HG02571 (cell line): ENCODE data around the gene STARD9.

ENCODE experiments used
- ATAC-seq: cut with Tn5 transposase; IDR thresholded peaks from one replicate; pipeline ENCODE4 v1.9.1; 2021; ENCODE audit warnings: mild to moderate bottlenecking, moderate library complexity; ENCODE audit not compliant: unreplicated experiment

Gene STARD9

DNA sequence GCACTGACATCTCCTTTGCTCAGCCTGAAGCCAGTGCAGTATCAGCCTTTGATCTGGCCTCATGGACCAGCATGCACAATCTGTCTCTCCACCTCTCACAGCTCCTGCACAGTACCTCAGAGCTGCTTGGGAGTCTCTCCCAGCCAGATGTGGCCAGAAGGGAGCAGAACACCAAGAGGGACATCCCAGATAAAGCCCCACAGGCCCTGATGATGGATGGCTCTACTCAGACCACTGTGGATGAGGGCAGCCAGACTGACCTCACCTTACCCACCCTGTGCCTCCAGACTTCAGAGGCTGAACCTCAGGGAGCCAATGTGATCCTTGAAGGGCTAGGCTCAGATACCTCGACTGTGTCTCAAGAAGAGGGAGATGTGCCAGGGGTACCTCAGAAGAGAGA, 117.1 kb downstream of the STARD9 start:
- ATAC-seq = no peak

DNA sequence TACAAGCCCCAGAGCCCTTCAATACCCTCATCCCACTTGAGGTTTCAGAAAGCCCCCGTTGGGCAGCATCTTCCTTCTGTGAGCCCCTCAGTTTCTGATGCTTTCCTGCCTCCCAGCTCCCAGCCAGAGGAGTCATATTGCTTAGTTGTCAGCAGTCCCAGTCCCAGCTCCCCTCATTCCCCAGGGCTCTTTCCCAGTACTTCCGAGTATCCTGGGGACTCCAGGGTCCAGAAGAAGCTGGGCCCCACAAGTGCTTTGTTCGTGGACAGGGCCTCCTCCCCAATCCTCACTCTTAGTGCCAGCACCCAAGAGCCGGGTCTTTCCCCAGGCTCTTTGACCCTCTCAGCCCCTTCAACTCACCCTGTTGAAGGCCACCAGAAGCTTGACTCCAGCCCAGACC, 117.6 kb downstream of the STARD9 start:
- ATAC-seq = no peak

DNA sequence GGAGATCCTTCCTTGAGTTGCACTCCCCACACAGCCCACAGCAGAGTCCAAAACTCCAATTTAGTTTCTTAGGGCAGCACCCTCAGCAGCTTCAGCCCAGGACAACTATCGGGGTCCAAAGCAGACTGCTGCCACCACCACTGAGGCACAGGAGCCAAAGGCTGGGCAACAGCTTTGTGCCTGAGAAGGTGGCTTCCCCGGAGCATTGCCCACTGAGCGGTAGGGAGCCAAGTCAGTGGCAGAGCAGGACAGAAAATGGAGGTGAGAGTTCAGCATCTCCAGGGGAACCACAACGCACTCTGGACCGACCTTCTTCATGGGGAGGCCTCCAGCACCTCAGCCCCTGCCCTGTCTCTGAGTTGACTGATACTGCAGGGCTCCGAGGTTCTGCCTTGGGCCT, 118.1 kb downstream of the STARD9 start:
- ATAC-seq = no peak

DNA sequence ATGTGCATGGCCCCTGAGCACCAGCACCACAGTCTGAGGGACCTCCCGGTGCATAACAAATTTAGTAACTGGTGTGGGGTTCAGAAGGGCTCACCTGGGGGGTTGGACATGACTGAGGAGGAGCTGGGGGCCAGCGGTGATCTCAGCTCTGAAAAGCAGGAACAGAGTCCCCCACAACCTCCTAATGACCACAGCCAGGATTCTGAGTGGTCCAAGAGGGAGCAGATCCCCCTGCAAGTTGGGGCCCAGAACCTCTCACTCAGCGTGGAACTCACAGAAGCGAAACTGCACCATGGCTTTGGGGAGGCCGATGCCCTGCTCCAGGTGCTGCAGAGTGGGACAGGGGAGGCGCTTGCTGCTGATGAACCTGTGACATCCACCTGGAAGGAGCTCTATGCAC, 118.5 kb downstream of the STARD9 start:
- no peak for ATAC-seq

DNA sequence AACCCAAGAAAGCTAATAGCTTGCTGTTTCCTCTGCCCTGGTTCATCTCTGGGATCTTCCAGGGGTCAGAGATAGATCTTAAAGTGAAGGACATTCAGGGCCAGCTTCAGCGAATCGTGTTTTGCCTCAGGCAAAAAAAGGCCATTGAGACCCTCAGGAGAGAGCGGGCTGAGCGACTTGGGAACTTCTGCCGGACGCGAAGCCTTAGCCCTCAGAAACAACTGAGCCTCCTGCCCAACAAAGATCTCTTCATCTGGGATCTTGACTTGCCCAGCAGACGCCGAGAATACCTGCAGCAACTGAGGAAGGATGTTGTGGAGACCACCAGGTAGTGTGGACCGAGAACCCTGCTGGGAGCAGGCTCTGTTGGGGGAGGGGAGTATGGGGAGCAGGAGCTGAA, 119.0 kb downstream of the STARD9 start:
- ATAC-seq = no peak

DNA sequence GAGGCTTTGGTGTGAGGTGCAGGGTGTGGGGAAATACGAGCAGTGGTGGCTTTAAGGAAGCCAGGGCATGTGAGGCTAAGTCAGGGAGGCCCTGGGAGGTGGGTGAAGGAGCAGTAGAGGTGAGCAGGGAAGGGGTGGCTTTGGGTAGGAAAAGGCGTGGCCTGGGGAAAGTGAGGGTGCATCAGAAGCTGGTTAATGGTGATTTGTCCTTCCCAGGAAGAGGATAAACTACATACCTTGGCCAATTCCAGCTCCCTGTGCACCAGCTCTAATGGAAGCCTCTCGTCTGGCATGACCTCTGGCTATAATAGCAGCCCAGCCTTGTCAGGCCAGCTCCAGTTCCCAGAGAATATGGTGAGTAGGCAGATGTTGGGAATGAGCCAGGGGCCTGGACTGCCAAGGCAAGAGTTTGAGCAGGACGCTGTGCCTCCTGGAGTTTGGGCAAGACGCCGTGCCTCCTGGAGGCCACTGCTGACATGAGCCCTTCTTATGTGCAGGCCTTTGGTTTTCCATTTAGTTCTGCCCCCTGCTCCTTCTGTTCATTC, 120.2 kb downstream of the STARD9 start:
- ATAC-seq = no peak

DNA sequence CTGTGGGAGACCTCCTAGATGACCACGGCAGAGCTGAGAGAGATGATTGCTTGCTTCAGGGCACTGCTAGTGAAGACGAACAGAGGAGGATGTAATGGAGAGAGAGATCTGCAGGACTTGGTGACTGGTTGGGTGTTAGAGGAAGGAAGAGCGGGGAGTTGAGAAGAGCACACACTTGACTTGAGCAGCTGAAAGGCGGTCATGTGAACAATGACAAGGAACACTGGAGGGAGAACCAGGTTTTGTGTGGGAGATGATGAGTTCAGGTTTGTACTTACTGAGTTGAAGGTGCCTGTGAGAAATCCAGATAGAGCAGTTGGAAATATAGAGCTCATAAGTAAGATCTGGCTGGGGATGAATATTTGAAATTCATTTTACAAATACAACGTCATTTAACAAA, 121.2 kb downstream of the STARD9 start:
- no peak for ATAC-seq

DNA sequence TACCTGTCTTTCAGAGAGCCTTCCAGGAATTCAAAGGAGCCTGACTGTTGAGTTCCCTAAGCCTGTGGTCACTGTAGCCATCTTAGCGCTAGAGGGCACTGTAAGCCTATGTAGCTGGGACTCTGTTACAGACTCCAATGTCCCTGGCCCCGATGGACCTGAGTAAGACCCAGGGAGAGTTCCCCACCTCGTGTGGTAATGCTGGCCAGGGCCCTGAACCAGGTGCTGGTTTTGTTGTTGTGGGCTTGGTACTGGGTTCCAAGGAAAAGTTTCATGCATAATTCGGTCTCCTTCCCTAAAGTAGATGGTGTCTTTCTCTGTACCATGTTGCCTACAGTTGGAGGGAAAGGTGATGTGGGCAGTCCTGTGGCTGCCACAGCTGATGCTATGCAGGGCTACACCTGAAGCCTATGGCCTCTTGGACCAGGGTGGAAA, 129.1 kb downstream of the STARD9 start:
- no peak for ATAC-seq

DNA sequence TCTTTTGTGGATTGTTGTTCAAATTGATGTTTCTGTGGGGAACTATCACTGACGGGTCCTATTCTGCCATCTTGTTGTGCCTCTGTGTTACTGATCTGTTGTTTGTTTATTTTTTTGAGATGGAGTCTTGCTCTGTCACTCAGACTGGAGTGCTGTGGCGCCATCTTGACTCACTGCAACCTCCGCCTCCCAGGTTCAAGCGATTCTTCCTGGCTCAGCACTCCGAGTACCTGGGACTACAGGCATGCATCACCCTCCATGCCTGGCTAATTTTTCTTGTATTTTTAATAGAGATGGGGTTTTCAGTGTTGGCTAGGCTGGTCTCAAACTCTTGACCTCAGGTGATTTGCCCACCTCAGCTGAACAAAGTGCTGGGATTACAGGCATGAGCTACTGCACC, 129.9 kb downstream of the STARD9 start:
- no peak for ATAC-seq

DNA sequence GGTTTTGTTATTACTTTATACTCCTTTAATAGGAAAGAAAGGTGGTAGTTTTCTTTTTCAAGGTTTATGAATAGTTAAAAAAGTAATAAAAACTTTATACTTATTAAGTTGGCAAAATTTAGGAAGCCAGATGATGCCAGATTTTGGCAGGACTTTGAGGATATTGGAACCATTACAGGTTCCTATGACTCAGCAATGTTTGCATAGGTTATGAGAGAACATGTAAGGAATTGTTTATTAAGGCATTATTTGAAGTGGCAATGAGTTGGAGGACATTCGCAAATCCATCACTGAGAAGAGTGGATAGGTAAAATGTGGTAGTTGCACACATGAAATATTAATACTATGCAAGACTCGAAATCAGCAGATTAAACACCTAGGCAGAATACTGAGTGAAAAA, 131.7 kb downstream of the STARD9 start:
- ATAC-seq = no peak

DNA sequence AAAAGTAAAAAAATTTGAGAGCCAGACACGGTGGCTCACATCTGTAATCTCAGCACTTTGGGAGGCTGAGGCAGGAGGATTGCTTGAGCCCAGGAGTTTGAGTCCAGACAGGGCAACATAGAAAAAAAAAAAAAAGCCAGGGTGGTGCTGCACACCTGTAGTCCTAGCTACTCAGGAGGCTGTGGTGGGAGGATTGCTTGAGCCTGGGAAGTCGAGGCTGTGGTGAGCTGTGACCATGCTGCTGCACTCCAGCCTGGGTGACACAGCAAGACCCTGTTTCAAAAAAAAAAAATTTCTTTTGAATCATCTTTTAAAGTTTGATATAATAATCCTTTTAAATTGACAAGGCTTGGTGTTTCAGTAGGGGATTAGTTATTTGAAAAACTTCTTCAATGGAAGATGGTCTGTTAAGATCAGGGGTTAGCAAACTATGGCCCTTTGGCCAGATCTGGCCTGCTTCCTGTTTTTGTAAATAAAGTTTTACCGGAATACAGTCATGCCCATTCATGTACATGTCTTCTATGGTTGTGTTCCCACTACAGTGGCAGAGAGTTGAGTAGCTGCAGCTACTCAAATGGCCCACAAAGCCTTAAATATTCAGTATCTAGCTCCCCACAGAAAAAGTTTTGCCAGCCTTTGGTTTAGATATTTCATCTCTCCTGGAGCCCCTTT, 132.6 kb downstream of the STARD9 start:
- no peak for ATAC-seq

DNA sequence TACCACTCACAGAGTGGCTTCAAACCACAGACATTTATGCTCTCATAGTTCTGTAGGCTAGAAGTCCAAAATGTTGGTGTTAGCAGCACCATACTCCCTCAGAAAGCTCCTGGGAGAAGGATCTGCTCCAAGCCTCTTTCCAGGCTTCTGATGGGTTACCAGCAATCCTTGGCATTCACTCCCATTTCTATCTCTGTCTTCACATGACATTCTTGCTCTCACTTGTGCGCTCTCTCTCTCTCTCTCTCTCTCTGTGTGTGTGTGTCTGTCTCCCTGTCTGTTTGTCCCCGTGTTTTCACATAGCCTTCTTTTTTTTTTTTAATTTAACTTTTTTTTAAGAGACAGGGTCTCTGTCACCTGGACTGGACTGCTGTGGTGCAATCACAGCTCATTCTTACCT, 135.3 kb downstream of the STARD9 start:
- no peak for ATAC-seq

DNA sequence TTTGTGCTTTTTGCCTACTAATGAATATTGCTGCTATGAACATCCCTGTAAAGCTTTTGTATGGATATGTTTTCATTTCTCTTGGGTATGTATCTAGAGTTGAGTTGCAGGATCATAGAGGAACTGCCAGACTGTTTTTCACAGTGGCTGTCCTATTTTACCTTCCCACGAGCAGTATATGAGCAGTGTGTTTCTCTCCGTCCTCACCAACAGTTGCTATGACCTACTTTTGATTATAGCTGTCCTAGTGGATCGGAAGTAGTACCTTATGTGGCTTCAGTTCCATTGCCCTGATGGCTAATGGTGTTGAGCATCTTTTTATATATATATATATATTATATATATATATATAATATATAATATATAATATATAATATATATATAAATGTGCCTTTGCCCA, 136.3 kb downstream of the STARD9 start:
- no peak for ATAC-seq

DNA sequence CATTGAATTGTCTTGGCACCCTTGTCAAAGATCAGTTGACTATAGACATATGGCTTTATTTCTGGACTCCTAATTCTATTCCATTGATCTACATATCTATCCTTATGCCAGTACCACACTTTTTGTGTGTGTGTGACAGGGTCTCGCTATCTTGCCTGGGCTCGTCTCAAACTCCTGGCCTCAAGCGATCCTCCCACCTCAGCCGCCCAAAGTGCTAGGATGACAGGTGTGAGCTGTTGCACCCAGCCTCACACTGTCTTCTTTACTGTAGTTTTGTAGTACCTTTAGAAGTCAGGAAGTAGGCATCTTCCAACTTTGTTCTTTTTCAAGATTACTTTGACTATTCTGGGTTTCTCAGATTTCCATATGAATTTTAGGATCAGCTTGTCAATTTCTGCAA, 137.2 kb downstream of the STARD9 start:
- no peak for ATAC-seq

DNA sequence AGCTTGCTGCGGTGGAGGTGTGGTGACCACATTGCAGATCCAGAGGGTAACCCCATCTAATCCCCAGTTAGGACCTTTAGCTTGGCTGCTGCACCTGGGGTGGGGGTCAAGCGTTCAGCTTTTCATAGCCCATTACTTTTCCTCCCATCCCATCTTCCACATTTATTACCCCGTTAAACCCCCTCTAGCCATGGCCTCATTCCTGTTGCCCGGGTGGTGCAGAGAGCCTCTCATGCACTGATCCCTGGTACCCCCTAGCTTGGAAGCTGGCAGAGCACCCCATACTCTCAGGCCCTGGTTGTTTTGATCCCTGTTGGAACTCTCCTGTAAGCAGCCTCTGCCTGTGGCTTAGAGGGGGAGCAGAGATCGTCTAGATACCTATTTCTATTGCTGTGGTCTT, 140.7 kb downstream of the STARD9 start:
- ATAC-seq = no peak

DNA sequence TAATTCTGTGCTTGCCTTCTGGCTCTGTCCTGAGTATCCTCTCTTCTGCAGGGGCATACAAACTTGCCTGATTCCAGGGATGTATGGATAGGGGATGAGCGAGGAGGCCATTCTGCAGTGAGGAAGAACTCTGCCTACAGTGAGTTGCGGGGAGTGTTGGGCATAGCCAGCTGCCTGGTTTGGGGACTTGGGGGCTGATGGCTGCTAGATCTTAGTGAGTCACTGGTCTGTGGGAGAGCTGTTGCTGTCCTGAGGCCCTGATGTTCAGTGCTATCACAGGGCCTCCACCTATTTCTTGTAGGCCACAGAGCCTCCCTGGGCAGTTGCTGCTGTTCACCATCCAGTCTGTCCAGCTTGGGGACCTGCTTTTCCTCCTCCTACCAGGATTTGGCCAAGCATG, 141.2 kb downstream of the STARD9 start:
- no peak for ATAC-seq

DNA sequence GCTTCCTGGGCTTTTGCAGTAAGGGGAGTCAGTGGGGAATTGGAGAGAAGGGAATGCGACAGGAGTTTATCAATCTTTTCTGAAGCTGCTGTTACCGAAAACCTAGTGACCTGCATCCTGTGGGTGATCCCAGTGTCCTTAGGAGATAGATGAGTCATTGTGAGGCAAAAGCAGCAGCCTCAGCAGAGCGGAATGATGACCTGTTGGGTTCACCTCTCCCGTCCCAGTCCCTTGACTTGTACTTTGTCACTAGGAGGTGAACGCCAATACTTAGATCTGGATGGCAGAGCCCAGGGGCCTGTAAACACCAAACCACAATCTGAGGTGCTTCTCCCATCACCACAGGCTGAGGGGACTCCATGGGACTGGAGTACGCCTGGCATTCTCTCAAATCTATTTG, 143.6 kb downstream of the STARD9 start:
- ATAC-seq = no peak

DNA sequence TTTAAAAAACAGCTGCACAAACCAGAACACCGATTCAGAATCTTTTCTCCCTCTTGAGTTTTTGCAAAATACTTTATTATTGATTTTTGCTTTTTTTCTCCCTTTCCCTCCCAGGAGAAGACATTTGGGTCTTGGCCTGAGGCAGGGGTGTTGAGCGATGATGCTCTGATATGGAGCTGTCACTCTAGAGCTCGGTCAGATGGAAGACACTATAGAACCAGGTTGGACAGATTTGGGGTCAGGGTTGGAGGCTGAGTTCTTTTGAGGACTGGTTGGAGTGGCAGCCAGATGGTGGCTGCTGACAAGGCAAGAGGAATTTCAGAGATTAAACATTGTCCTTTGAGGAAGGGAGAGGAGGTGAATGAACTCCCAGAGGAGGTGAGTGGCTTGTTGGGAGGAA, 144.7 kb downstream of the STARD9 start:
- no peak for ATAC-seq

DNA sequence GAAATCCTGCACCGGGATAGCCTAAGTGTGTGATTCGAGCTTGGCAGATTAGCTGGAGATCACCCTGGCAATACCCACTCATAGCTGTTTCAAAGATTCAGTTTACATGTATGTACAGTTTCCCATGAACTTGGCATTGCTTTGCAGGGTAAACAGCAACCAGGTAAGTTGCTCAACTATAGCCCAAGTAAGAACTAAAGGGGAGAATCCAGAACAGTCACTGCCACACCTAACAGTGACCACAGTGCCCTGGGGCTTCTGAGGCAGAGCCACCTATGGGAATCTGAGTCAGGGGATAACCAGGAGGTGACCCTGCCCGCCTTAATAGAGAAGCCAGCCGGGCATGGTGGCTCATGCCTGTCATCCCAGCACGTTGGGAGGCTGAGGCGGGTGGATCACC, 145.6 kb downstream of the STARD9 start:
- no peak for ATAC-seq

DNA sequence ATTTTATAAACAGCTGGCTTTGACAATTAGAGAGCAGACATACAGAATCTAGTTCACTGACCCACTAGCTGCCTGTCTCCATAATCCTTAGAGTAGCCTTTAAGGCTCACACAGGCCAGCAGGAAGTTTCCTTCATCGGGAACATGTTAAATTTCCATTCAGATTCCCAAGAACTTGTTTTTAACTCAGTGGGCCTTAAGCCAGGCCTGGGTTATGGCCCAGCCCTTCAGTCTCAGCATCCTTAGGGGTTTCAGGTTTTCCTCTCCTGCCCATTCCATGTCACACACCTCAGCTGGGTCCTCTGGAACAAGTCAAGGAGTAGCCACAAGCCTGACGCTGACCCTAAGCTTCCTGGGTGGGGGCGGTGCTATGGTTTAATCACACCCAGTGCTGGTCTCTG, 146.5 kb downstream of the STARD9 start:
- no peak for ATAC-seq

DNA sequence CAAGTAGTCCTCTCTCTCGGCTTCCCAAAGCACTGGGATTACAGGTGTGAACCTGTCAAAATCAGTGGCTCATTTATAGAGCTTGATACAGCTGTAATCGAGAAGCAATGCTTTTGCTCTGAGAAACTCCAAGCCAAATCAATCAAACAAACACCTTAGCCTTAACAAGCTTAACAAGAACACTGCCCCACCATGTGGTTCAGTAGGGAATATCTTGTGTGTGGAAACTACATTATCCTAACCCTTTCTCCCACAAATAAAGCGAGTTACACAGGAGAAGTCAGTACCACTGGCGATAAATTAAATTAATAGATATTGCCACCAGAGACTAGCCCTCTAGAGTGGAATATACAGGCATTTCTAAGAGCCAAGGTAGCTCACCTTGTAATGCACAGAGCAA, 147.7 kb downstream of the STARD9 start:
- no peak for ATAC-seq

DNA sequence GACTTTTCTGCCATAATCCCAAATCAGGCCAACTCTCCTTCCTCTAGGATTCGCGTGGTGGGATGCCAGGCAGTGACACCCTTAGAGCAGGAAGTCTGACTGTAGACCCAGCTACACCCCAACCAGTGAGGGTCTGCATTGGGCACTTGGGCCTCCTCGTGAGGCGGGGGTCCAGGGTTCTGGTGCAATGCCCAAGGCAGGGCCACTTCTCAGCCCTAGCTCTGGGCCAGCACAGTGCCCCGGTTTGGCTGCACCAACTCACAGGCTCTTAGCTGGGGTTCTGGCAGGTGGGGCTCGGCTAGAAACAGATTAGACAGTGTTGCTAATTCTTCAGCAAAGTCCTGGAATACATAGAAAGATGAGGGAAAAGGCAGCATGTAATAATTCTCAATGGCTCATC, 148.9 kb downstream of the STARD9 start:
- ATAC-seq = no peak

DNA sequence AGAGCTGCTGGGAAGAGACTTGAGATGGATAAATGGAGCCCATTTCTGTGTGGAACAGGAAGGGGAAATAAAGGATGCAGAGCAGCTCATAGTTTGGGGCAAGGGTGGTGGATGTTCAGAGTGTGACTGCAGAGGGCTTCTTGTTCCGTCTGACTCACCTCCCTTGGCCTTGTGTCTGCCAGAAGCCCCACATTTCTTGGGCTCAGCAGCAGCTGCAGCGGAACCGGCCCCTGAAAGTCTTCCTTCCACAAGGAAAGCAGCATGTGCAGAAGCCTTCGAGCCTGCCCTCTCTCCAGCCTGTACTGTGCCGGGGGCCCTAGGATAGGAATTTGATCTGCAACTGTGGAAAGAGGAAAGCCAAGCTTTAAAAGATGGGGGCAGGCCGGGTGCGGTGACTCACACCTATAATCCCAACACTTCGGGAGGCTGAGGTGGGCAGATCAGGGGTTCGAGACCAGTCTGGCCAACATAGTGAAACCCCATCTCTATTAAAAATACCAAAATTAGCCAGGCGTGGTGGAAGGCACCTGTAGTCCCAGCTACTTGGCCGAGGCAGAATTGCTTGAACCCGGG, 150.0 kb downstream of the STARD9 start:
- no peak for ATAC-seq
